Ascending aorta (tissue), 2 donors: ENCODE results near the gene ZNRF3. TPM values are rescaled to one million over a fixed set of nuclear protein-coding genes. Genes with fewer than 3 reads are reported as not detected.

Experiments used
- DNase-seq, 2 donors: peaks; one replicate each; pipeline ENCODE4 v3.0.0-alpha.2; 2019; ENCODE audit warnings: low spot score in 2 of 2
- H3K27ac ChIP-seq, 2 donors: fragments of 200-600 bp; sonication (generic); one replicate each; pipeline ENCODE4 v1.5.1; 2016 to 2017; ENCODE audit warnings: mild to moderate bottlenecking in 1 of 2
- H3K27me3 ChIP-seq: fragments of 200-600 bp; sonication (generic); one replicate; pipeline ENCODE4 v1.5.1; 2017
- H3K36me3 ChIP-seq, 2 donors: fragments of 200-600 bp; sonication (generic); one replicate each; pipeline ENCODE4 v1.5.1; 2016
- H3K4me1 ChIP-seq, 2 donors: fragments of 200-600 bp; sonication (generic); one replicate each; pipeline ENCODE4 v1.5.1; 2016 to 2017; ENCODE audit warnings: mild to moderate bottlenecking in 1 of 2
- H3K4me3 ChIP-seq, 2 donors: fragments of 200-600 bp; sonication (generic); one replicate each; pipeline ENCODE4 v1.5.1; 2016 to 2017; ENCODE audit warnings: mild to moderate bottlenecking in 1 of 2
- H3K9me3 ChIP-seq, 2 donors: fragments of 200-600 bp; sonication (generic); one replicate each; pipeline ENCODE4 v1.5.1; 2016
- CTCF ChIP-seq, 3 experiments: fragments of 200-600 bp in 2 of 3; fragments of 450-650 bp in 1 of 3; sonication (generic) in 2 of 3; IDR thresholded peaks; one replicate each; pipeline ENCODE4 v1.5.1; 2016 to 2019; ENCODE audit warnings: antibody characterized with exemption in 3 of 3, mild to moderate bottlenecking in 1 of 3, moderate library complexity in 1 of 3
- intact Hi-C: fragments of 100-400 bp; cut with DNase I; formaldehyde crosslinking; loops from one replicate; pipeline ENCODE4 v1.15.1; 2023
- total RNA-seq: library from RNA; depleted of rRNA; stranded (reverse); fragments of >200 nt; gene quantifications from one replicate; pipeline ENCODE4 v1.1.0, GENCODE V29; 2016

ZNRF3 gene
- total RNA-seq, 1 donor from 2014 or later = 49.1 TPM

GRCh38 chr22:29102300-29102699 lies 218.9 kb downstream of the ZNRF3 start:
- intact Hi-C loops = no loop called here

GRCh38 chr22:29103121-29103520 lies 219.7 kb downstream of the ZNRF3 start:
- Histone ChIP-seq H3K4me1 (no peaks in the 10 kb centered on the region), H3K27ac (no peak overlapping the region), H3K4me3 (no peak overlapping the region), H3K36me3 (peaks cover 0 to 12% of the 10 kb centered on the region in 2 donors), H3K27me3 (no peaks in the 10 kb centered on the region), H3K9me3 (no peaks in the 10 kb centered on the region)
- DNase-seq = no peak
- intact Hi-C loops = no loop called here
- TF ChIP-seq CTCF (IDR thresholded peaks at IDR 0.05) = no peak

More at GRCh38 chr22:29102300-29102699, 218.9 kb downstream of the ZNRF3 start:
- no peak for TF ChIP-seq CTCF (IDR thresholded peaks at IDR 0.05)
- H3K27me3 ChIP-seq = no peaks in the 10 kb centered on the region
- H3K36me3 ChIP-seq = peaks cover 0 to 12% of the 10 kb centered on the region in 2 donors
- no peak overlapping the region for H3K4me3 ChIP-seq
- no peaks in the 10 kb centered on the region for H3K4me1 ChIP-seq
- no peak overlapping the region for H3K27ac ChIP-seq
- H3K9me3 ChIP-seq = no peaks in the 10 kb centered on the region
- no peak for DNase-seq

- H3K36me3 ChIP-seq = peaks cover 0 to 4% of the 10 kb centered on the region in 2 donors
- intact Hi-C loops = no loop called here
- H3K9me3 ChIP-seq = no peaks in the 10 kb centered on the region
- H3K27me3 ChIP-seq = no peaks in the 10 kb centered on the region
- no peak for TF ChIP-seq CTCF (IDR thresholded peaks at IDR 0.05)
- no peaks in the 10 kb centered on the region for H3K4me1 ChIP-seq
- H3K4me3 ChIP-seq = no peak overlapping the region
- no peak overlapping the region for H3K27ac ChIP-seq
- no peak for DNase-seq
Measured at GRCh38 chr22:29105468-29105867, 222.1 kb downstream of the ZNRF3 start.

GRCh38 chr22:29106839-29107238 lies 223.5 kb downstream of the ZNRF3 start:
- H3K27ac ChIP-seq = no peak overlapping the region
- H3K4me1 ChIP-seq = no peaks in the 10 kb centered on the region
- no peaks in the 10 kb centered on the region for H3K27me3 ChIP-seq
- DNase-seq = no peak
- no peaks in the 10 kb centered on the region for H3K9me3 ChIP-seq
- intact Hi-C loops = no loop called here
- no peak for TF ChIP-seq CTCF (IDR thresholded peaks at IDR 0.05)
- H3K36me3 ChIP-seq = no peaks in the 10 kb centered on the region
- H3K4me3 ChIP-seq = no peak overlapping the region

Other genes starting within 250 kb of the ZNRF3 start
- 24.5 TPM for gene TTC28, start 203.7 kb upstream of the ZNRF3 start, total RNA-seq
- gene CHEK2, start 141.8 kb upstream of the ZNRF3 start, total RNA-seq = 1.3 TPM
- gene HSCB, start 141.5 kb upstream of the ZNRF3 start, total RNA-seq = 0.85 TPM
- gene CCDC117, start 110.9 kb upstream of the ZNRF3 start, total RNA-seq = 10.7 TPM
- 158 TPM for gene XBP1, start 83.0 kb upstream of the ZNRF3 start, total RNA-seq
- not detected for gene C22orf31, start 178.3 kb downstream of the ZNRF3 start, total RNA-seq
- 10.7 TPM for gene KREMEN1, start 189.5 kb downstream of the ZNRF3 start, total RNA-seq